NAMALWA (cell line): ENCODE data around the gene PES1.
"Not testable (repeated sequence)": the region's sequence is repeated elsewhere in the genome, so short reads cannot be mapped to it uniquely, and the experiment has no call there.

Source experiments
- DNase-seq: peaks from one replicate; pipeline ENCODE4 v3.0.0-alpha.2; 2015; ENCODE audit warnings: low spot score

PES1 gene

DNA sequence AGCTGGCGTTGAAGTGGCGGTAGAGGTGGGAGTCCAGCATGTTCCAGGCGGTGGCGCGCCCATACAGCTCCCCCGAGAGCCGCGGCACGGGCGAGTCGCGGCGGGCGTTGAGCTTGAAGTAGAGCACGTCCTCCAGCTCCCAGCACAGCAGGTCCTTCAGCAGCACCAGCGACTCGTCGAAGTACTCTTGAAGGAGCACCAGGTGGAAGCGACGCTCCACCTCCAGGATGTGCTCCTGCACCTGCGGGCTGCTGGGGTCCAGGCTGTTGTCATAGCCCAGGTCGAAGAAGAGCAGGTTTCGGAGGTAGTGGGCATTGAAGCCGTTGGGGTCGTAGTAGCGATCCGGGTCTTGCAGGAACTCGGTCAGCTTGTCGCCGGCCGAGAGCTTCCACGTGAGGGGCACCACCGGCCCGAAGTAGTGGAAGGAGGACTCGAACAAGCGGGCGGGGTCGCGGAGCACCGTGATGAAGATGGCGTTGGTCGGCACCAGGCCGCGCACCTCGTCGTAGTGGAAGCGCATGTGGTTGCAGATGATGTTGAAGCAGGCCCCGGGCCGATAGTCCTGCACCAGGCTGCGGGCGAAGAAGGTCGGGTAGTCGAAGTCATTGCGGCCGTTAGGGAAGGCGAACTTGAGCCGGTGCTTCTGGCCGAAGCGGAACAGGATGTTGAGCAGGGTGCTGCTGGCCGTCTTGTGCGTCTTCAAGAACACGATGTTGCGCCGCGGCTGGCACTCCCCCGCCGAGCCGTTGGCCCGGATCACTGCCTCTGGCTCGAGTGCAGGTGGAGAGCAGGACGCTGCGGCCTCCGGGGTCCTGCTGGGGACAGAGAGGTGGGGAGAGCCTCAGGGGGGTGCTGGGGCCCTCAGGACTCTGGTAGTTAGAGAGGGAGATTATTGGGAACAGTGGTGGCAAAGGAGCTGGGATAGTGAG, 36.2 kb downstream of the PES1 start:
- DNase-seq = no peak

DNA sequence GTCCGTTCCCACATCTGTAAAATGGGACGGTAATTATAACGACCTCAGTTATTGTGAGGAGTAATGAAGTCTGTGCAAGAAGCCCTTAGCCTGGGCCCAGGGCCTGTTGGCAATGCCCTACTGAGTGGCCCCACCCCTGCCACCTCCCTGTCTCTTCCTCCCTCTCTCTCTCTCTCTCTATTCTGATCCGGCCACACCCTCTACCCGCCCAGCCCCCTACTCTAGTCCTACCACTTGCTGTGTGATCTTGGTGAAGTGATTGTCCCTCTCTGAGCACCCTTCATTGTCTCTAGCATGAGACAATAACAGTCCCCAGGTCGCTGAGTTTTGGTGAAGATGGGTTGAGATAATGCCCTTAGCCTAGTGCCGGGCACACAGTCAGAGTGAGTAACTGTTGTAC, 37.7 kb downstream of the PES1 start:
- DNase-seq = no peak

GRCh38 chr22:30552719-30553118, 39.0 kb downstream of the PES1 start:
- no peak for DNase-seq

GRCh38 chr22:30551813-30552212, 39.9 kb downstream of the PES1 start:
- DNase-seq = not testable (repeated sequence)

GRCh38 chr22:30547188-30547587, 44.5 kb downstream of the PES1 start:
- no peak for DNase-seq

DNA sequence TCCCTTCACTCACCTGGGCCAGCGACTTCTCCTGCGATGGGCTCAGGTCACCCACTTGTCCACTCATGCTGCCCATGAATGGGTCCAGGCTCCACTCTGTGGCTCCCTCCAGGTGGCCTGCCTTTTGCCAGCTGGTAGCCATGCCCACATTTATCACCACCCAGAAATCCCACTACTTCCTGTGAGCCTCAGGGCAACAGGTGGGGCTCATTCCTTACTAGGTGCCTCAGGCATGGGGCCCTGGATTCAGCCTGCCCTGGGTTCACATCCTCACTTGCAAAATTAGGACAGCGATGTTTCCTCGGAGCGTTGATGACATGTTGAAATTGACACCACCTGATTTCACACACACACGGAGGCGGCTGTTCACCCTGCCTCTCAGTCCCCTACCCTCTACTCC, 45.1 kb downstream of the PES1 start, which contains the start of gene SEC14L6:
Gene SEC14L6, minus strand, starts transcription at position 126 of the 400 bp plus-strand sequence. Its CDS starts 59 bp downstream, at position 67.
- no peak for DNase-seq

- DNase-seq = no peak
Measured at GRCh38 chr22:30542811-30543188, 48.9 kb downstream of the PES1 start.

DNA sequence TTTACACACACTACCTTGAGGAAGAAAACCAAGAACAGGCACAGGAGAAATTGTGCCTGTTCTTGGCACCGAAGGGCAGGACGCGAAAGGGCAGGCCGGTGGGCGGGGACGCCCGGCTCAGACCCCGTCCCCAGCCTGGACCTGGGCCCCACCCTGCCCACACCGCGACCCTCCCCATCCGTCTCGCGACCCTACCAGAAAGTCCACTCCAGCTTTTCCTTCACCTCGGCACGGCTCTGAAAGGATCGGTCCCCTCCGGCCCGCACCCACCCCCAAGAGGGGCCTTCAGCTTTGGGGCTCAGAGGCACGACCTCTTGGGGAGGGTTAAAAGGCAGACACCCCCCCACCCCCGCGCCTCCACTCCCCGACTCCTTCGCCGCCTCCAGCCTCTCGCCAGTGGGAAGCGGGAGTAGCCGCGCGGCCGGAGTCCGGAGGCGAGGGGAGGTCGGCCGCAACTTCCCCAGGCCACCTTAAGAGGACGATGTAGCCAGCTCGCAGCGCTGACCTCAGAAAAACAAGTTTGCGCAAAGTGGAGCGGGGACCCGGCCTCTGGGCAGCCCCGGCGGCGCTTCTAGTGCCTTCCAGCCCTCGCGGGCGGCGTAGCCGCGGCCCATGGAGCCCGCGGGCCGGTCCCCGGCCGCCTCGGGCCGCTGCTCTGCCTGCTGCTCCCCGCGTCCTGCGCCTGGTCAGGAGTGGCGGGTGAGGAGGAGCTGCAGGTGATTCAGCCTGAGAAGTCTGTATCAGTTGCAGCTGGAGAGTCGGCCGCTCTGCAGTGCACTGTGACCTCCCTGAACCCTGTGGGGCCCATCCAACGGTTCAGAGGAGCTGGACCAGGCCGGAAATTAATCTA, 49.5 kb downstream of the PES1 start:
- no peak for DNase-seq

- DNase-seq = not testable (repeated sequence)
Measured at GRCh38 chr22:30541511-30541910, 50.2 kb downstream of the PES1 start.

- no peak for DNase-seq
Measured at GRCh38 chr22:30539368-30539767, 52.3 kb downstream of the PES1 start.

GRCh38 chr22:30538280-30538679, 53.4 kb downstream of the PES1 start:
- no peak for DNase-seq

- no peak for DNase-seq
Measured at GRCh38 chr22:30537083-30537731, 54.5 kb downstream of the PES1 start.

DNA sequence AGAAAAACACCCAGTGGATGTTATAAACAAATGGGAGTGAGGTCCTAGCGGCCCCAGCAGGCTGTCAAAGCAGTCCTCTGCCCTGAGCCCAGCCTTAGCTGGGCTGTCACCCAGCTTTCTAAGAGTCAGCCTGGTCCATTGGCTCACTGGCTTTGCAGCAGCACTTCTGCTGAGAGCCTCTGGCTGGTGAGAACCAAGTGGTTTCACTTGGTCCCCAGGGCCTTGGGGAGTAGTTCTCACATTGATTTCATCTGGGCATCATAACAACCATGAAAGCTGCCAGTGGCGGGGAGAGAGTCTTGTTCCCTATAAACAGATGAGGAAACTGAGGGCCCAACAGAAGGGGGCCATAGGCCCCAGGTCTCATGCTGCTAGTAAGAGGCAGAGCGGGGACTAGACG, 56.5 kb downstream of the PES1 start:
- DNase-seq = peak; percentile 42

DNA sequence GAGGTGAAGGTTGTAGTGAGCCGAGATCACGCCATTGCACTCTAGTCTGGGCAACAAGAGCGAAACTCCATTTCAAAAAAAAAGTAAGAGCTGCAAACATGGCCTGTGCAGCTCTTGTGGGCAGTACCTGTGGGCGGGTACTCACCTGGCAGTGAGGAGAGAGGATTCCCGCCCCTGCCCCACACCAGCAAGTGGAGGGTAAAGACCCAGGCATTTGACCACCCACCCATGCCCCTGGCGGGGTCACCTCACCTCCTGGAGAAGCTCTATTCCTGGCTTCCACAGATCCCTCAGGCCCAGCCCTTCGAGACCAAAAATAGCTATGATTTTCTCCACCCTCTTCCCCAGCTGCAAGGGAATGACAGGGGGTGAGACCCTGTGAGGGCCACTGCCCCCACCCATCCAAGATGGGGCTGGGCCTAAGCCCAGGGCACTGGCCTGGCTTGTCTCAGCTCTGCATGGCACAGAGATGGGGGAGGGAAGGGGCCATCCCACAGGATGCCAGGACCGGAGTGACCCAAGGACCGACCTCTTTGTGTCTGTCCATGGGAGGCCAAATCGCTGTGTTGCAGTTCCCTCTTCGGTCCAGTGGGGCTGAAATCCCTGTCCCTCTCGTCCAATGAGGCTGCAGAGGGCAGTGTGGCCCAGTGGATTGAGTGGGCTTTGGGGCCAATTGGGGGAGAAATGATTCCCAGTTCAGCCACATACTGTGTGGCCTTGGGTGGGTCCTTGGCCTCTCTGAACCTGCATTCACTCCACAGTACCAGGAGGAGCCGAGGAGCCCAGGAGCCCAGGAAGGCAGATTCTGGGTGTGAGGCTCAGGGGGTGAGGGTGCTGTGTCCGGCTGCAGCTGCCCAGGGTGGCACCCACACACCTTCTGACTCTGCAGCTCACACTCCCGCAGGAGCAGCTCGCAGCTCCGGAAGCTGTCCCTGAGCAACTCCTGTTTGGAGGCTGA, 59.8 kb downstream of the PES1 start:
- DNase-seq = no peak

DNA sequence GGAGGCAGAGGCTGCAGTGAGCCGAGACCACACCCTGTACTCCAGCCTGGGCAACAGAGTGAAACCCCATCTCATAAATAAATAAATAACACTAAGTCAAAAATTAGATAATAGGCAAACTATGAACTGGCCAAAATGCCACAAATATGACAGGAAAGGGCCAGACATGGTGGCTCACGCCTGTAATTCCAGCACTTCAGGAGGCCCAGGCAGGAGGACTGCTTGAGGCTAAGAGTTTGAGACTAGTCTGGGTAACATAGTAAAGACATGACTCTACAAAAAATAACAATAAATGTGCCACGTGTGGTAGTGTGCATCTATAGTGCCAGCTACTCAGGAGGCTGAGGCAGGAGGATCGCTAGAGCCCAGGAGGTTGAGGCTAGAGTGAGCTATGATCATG, 65.1 kb downstream of the PES1 start:
- no peak for DNase-seq
